Measurements from ENCODE around the gene TRPC4.

- TF ChIP-seq CTCF (IDR thresholded peaks at IDR 0.05): no peak
- TF ChIP-seq POLR2AphosphoS5 (IDR thresholded peaks at IDR 0.05): no peak
- no peak for TF ChIP-seq POLR2A (IDR thresholded peaks at IDR 0.05; ENCODE audit: low read depth)
- no peak for TF ChIP-seq EP300 (IDR thresholded peaks at IDR 0.05)
These were observed 93.7 kb downstream of the TRPC4 start for GRCh38 chr13:37775871-37776270.

Measured in esophagus muscularis mucosa (tissue), 4 donors.